Fibroblast of lung (primary cell): ENCODE data around the gene SPDYE16.

ENCODE experiments used
- EZH2 ChIP-seq: IDR thresholded peaks from 2 replicates; pipeline ENCODE4 v1.5.1; 2012; ENCODE audit warnings: low read length, control low read depth, mild to moderate bottlenecking; ENCODE audit errors: missing control alignments
- TF ChIP-seq, protein P1 (sequence below), 2 donors: IDR thresholded peaks in 1 of 2; conservative IDR thresholded peaks in 1 of 2; 1 replicate in 1 of 2; 2 replicates in 1 of 2; pipeline ENCODE4 v1.5.1; 2011 to 2012; ENCODE audit warnings: low read length in 2 of 2, control low read depth in 1 of 2, inconsistent platforms in 1 of 2, low read depth in 1 of 2, mild to moderate bottlenecking in 1 of 2

GRCh38 chr7:76509931-76510877 lies 32.9 kb downstream of the SPDYE16 start, which contains the start of gene UPK3B:
- TF ChIP-seq, protein P1, sequence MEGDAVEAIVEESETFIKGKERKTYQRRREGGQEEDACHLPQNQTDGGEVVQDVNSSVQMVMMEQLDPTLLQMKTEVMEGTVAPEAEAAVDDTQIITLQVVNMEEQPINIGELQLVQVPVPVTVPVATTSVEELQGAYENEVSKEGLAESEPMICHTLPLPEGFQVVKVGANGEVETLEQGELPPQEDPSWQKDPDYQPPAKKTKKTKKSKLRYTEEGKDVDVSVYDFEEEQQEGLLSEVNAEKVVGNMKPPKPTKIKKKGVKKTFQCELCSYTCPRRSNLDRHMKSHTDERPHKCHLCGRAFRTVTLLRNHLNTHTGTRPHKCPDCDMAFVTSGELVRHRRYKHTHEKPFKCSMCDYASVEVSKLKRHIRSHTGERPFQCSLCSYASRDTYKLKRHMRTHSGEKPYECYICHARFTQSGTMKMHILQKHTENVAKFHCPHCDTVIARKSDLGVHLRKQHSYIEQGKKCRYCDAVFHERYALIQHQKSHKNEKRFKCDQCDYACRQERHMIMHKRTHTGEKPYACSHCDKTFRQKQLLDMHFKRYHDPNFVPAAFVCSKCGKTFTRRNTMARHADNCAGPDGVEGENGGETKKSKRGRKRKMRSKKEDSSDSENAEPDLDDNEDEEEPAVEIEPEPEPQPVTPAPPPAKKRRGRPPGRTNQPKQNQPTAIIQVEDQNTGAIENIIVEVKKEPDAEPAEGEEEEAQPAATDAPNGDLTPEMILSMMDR (conservative IDR thresholded peaks at IDR 0.05 in 1 of 2, IDR thresholded peaks at IDR 0.05 in 1 of 2; ENCODE audit: low read depth in 1 of 2, low read length in 2 of 2), result no peak
- TF ChIP-seq EZH2, result no peak
